GM23338 (cell line): ENCODE data around the gene DAB1. TPM values are rescaled to one million over a fixed set of nuclear protein-coding genes. Genes with fewer than 3 reads are reported as not detected.
A peak's percentile ranks its signal among the peaks of the same experiment; 100 is the strongest.

ENCODE experiments used
- ATAC-seq: fragments of 200-7000 bp; cut with Tn5 transposase; 3 replicates; pipeline ENCODE4 v1.9.1; 2020
- DNase-seq: peaks from one replicate; pipeline ENCODE4 v3.0.0-alpha.2; 2015; ENCODE audit warnings: low spot score
- H2AFZ ChIP-seq: fragments of 200-600 bp; sonication (generic); 2 replicates; pipeline ENCODE4 v1.8.0; 2016; ENCODE audit warnings: antibody characterized with exemption, mild to moderate bottlenecking, moderate library complexity
- H3F3A ChIP-seq: fragments of 200-600 bp; sonication (generic); replicated peaks from 2 replicates; pipeline ENCODE4 v1.8.0; 2017; ENCODE audit warnings: antibody characterized with exemption, mixed run types, low read depth
- H3K27ac ChIP-seq: fragments of 200-600 bp; sonication (generic); 2 replicates; pipeline ENCODE4 v1.6.1; 2016; ENCODE audit warnings: low read depth
- H3K27me3 ChIP-seq: fragments of 200-600 bp; sonication (generic); 2 replicates; pipeline ENCODE4 v1.8.0; 2016; ENCODE audit warnings: mild to moderate bottlenecking, mixed run types, moderate library complexity; ENCODE audit not compliant: insufficient read depth
- H3K36me3 ChIP-seq: fragments of 200-600 bp; sonication (generic); 2 replicates; pipeline ENCODE4 v1.8.0; 2016; ENCODE audit warnings: mild to moderate bottlenecking; ENCODE audit not compliant: insufficient read depth
- H3K4me1 ChIP-seq: fragments of 200-600 bp; sonication (generic); 2 replicates; pipeline ENCODE4 v1.8.0; 2016; ENCODE audit warnings: mild to moderate bottlenecking, moderate library complexity; ENCODE audit not compliant: insufficient read depth
- H3K4me2 ChIP-seq: fragments of 200-600 bp; sonication (generic); 2 replicates; pipeline ENCODE4 v1.7.1; 2017; ENCODE audit warnings: mixed run types
- H3K4me3 ChIP-seq: fragments of 200-600 bp; sonication (generic); 2 replicates; pipeline ENCODE4 v1.6.1; 2016; ENCODE audit warnings: mixed run types
- H3K79me2 ChIP-seq: fragments of 200-600 bp; sonication (generic); replicated peaks from 2 replicates; pipeline ENCODE4 v1.8.0; 2017; ENCODE audit warnings: mild to moderate bottlenecking; ENCODE audit not compliant: insufficient read depth
- H3K9me2 ChIP-seq: fragments of 200-600 bp; sonication (generic); 2 replicates; pipeline ENCODE4 v1.8.0; 2017; ENCODE audit not compliant: insufficient read depth
- H4K20me1 ChIP-seq: fragments of 200-600 bp; sonication (generic); replicated peaks from 2 replicates; pipeline ENCODE4 v1.8.0; 2017; ENCODE audit warnings: mild to moderate bottlenecking; ENCODE audit not compliant: insufficient read depth
- H3K27ac Mint-ChIP-seq: 2 replicates; pipeline ENCODE4 v1.8.0; 2020; ENCODE audit warnings: inconsistent platforms, mild to moderate bottlenecking, moderate library complexity, mixed read lengths
- H3K27me3 Mint-ChIP-seq: 3 replicates; pipeline ENCODE4 v1.8.0; 2022; ENCODE audit warnings: low read depth, mild to moderate bottlenecking, moderate library complexity, mixed read lengths, inconsistent platforms; ENCODE audit not compliant: insufficient read depth, poor library complexity
- H3K36me3 Mint-ChIP-seq: 3 replicates; pipeline ENCODE4 v1.8.0; 2021; ENCODE audit warnings: low read depth, mild to moderate bottlenecking, inconsistent platforms, moderate library complexity, mixed read lengths
- H3K4me1 Mint-ChIP-seq: 3 replicates; pipeline ENCODE4 v1.8.0; 2020; ENCODE audit warnings: mild to moderate bottlenecking, inconsistent platforms, mixed read lengths
- H3K4me3 Mint-ChIP-seq: 3 replicates; pipeline ENCODE4 v1.8.0; 2021; ENCODE audit warnings: moderate library complexity, mild to moderate bottlenecking, inconsistent platforms, mixed read lengths
- H3K9me3 Mint-ChIP-seq: 3 replicates; pipeline ENCODE4 v1.8.0; 2020; ENCODE audit warnings: moderate library complexity, mild to moderate bottlenecking, inconsistent platforms, mixed read lengths
- CTCF ChIP-seq, 2 experiments: fragments of 200-600 bp in 1 of 2; sonication (generic) in 1 of 2; conservative IDR thresholded peaks; 2 replicates each; pipeline versions ENCODE4 v1.5.1 to v1.6.1; 2016 to 2017; ENCODE audit warnings: antibody characterized with exemption in 2 of 2, low read depth in 2 of 2, mild to moderate bottlenecking in 2 of 2, moderate library complexity in 1 of 2
- ETS1 ChIP-seq: IDR thresholded peaks from 2 replicates; pipeline ENCODE4 v1.6.1; 2016; ENCODE audit warnings: antibody characterized with exemption
- JUNB ChIP-seq: IDR thresholded peaks from one replicate; pipeline ENCODE4 v1.6.1; 2016; ENCODE audit warnings: antibody characterized with exemption; ENCODE audit not compliant: unreplicated experiment
- REST ChIP-seq: IDR thresholded peaks from one replicate; pipeline ENCODE4 v1.6.1; 2018; ENCODE audit warnings: antibody characterized with exemption; ENCODE audit not compliant: unreplicated experiment
- ZNF462 ChIP-seq: fragments of 250-450 bp; sonication (Bioruptor Pico); IDR thresholded peaks from 2 replicates; pipeline ENCODE4 v1.5.0; 2020; ENCODE audit warnings: mild to moderate bottlenecking, moderate library complexity
- polyA plus RNA-seq: library from polyadenylated mRNA; unstranded; fragments of >200 nt; fragmentation: Nextera tagmentation; extraction: Ambion mirVana; gene quantifications from 2 replicates; pipeline ENCODE4 v1.2.1, GENCODE V29; 2016
- total RNA-seq: library from RNA; depleted of rRNA; stranded (reverse); fragments of >200 nt; shearing (Covaris generic); gene quantifications from 2 replicates; pipeline ENCODE4 v1.2.3, GENCODE V29; 2014

The DAB1 gene
- total and polyA plus RNA-seq, 2 experiments from 2014 or later = 12.8 to 14.5 TPM

- H3K9me3 Mint-ChIP-seq = no peaks in the 10 kb centered on the region
- Histone ChIP-seq H3K27me3 (no peaks in the 10 kb centered on the region), H3K79me2 (no peaks in the 10 kb centered on the region), H3K4me1 (no peaks in the 10 kb centered on the region), H3K4me3 (no peak overlapping the region), H3K9me2 (no peaks in the 10 kb centered on the region), H3K4me2 (no peak overlapping the region), H2AFZ (0 out of 2 replicates have a peak overlapping the region, but pooled peaks have one; percentile 8), H3K27ac (no peak overlapping the region), H3K36me3 (no peaks in the 10 kb centered on the region), H4K20me1 (no peaks in the 10 kb centered on the region), H3F3A (no peaks in the 10 kb centered on the region)
- H3K27ac Mint-ChIP-seq = no peak overlapping the region
- no peaks in the 10 kb centered on the region for H3K36me3 Mint-ChIP-seq
- H3K27me3 Mint-ChIP-seq = no peaks in the 10 kb centered on the region
- H3K4me1 Mint-ChIP-seq = peaks cover 12% of the 10 kb centered on the region; the same call in 2 of the 3 replicates
- peak; percentile 85 for DNase-seq
- no peak overlapping the region for H3K4me3 Mint-ChIP-seq
- TF ChIP-seq ETS1 = no peak
- peak; percentile 88 to 95 for TF ChIP-seq CTCF (conservative IDR thresholded peaks at IDR 0.05; ENCODE audit: low read depth in 2 of 2)
- ATAC-seq = peak; percentile 96
These were observed 455.7 kb downstream of the DAB1 start for GRCh38 chr1:56967900-56968832.

GRCh38 chr1:56967355-56967754, 456.5 kb downstream of the DAB1 start:
- Mint-ChIP-seq H3K36me3 (no peaks in the 10 kb centered on the region), H3K9me3 (no peaks in the 10 kb centered on the region), H3K27ac (no peak overlapping the region), H3K4me1 (peaks cover 12% of the 10 kb centered on the region; the same call in 2 of the 3 replicates), H3K27me3 (peaks cover 2% of the 10 kb centered on the region), H3K4me3 (no peak overlapping the region)
- H3K27ac ChIP-seq = no peak overlapping the region
- no peak overlapping the region for H3K4me3 ChIP-seq
- no peaks in the 10 kb centered on the region for H3K36me3 ChIP-seq
- no peaks in the 10 kb centered on the region for H3K27me3 ChIP-seq
- H4K20me1 ChIP-seq = no peaks in the 10 kb centered on the region
- no peak for ATAC-seq
- no peaks in the 10 kb centered on the region for H3F3A ChIP-seq
- H3K9me2 ChIP-seq = no peaks in the 10 kb centered on the region
- H2AFZ ChIP-seq = no peak overlapping the region
- no peak overlapping the region for H3K4me2 ChIP-seq
- no peaks in the 10 kb centered on the region for H3K79me2 ChIP-seq
- DNase-seq = peak; percentile 3
- H3K4me1 ChIP-seq = no peaks in the 10 kb centered on the region
- no peak for TF ChIP-seq ZNF462
- no peak for TF ChIP-seq JUNB
- no peak for TF ChIP-seq REST
